NCI-H524 treated with DMSO at 0.1 percent for 48 hours (cell line): ENCODE data around the gene WWC1.
A peak's percentile ranks its signal among the peaks of the same experiment; 100 is the strongest.

ENCODE experiments used
- DNase-seq: peaks from one replicate; lab custom pipeline; 2025; lab: John Stamatoyannopoulos, UW

Gene WWC1

DNA sequence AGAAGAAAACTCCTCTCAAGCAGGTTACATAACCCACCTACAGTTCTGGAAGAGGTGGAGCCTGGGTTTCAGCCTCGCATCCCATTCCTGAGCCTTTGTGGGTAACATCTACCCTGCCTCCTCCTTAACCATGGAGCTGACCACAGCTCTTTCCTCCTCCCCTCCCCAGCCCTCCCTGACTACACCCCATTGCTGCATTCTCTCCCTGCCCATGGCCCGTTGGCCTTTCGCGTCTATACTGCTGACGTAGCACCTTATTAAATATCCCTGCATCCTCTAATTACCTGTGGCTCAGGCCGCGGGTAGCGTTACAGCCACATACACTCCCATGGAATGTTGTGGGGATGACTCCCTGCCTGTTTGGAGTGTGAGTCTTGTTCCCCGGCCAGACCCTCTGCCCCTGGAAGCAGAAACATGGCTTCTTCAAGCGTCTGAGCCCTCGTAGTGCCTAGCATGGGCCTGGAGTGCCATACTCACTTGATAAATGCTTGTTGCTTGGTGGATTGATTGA is 72.8 kb downstream of the WWC1 start:
- no peak for DNase-seq

DNA sequence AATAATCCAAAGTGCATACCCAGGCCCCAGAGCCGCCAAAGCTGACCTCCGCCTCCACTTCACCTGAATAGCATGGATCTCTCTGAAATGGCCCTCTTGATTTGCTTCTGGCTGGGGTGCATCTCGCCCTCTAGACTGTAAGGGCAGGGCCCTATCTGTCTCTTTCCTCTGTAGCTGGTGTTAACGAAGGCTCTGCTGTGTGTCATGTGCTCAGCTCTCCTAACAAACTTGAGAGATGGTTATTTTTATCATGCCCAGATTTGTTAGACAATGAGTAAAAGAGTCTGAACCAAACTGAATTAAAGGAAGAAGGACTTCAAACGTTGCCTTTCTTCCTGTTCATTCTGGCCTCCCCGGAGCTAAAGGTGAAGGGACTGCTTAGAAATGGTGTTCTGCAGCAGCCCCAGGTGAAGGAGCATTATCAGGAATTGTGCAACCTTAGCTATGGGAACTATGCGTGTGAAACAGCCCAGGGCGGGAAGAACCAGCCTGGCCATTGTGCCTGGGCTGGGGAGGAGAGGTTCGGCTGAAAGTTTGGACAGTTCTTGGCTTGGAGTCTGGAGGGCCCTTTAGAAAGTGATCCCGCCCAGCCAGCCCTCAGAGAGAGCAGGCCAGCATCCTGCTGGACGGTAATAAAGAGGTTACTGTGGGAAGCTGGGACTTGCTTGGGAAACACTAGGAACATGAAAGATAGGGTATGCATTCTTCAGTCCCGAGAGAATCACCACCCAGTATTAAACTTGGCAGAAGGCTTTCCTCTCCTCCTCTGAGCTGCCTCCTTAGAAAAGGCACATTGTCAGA is 73.5 kb downstream of the WWC1 start:
- DNase-seq = no peak

- DNase-seq = no peak
Measured at GRCh38 chr5:168365581-168366081, 74.2 kb downstream of the WWC1 start.

GRCh38 chr5:168366116-168366515 is 74.7 kb downstream of the WWC1 start:
- no peak for DNase-seq

DNA sequence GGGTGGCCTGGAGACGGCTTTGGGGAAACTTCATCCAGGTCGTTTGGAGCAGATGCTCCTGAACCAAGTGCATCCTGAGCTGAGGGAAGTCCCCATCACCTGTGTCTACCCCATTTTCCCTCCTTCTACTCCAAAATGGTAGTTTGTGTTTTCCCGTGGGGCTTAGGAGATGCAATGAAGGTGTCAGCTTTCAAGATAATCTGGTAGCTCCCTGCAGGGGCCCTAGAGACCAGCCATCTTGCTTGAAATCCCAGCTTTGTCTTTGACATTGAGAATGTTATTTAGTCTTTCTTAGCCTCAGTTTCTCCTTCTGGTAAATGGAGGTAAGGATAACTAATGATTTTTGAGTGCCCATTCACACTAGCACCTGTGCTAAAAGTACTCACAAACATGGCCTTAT is 77.4 kb downstream of the WWC1 start:
- DNase-seq = peak; percentile 24

DNA sequence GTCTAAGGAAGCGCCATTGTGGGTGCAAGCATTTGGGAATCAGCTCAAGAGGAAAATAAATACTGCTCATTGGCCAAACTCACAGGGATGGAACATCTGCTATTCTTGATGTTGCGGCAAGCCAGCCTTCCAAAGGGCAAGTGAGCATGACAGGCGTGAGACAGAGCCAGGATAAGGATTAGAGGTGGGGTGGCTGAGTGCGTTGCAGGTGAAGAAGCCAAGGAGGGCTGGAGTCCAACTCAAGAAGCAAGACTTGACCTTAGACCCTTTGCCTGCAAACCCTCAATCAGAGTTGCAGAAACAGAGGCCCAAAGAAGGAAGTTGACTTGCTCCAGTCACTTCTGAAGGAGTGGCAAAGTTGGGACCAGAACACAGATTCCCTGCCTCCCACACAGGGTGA is 79.4 kb downstream of the WWC1 start:
- DNase-seq = no peak

DNA sequence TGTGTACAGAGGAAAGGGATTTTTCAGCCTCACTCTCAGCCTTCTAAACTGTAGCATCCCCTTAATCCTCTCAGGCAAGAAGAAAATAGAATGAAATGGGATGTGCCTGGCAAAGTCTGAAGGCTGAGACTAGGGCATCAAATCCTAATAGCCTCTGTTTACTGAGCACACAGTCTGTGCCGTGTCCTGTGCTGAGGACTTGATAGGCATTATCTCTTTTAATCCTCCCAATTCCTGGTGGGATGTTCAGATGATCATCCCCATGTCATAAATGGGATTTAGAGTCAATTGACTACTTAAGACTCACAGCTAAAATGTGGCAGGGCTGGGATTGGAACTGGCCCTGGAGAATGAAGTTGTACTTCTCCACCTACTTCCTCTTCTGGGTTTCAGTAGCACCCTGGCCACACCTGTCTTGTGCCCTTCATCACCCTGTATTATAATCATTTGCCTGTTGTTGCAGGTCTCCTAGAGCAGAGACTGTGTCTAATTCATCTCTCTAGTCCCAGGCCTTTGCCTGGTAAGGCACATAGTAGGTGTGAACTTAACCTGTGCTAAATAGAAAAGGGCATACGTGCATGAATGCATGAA is 81.0 kb downstream of the WWC1 start:
- no peak for DNase-seq

DNA sequence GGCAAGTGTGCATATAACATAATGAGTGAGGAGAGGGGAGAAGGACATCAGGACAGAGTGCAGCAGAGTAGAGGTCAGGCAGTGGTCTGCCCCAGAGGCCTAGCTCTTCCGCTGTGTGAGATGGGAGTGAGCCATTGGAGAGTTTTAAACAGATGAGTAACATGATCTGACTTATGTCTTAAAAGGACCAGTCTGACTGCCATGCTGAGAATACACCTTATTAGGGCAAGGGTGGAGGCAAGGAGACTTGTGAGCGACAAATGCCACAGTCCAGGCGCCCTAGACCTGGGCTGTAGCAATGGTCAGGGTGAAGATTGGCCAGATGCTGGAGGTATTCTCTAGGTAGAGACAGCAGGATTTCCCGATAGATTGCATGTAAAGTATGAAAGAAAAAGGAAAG is 83.1 kb downstream of the WWC1 start:
- no peak for DNase-seq

DNA sequence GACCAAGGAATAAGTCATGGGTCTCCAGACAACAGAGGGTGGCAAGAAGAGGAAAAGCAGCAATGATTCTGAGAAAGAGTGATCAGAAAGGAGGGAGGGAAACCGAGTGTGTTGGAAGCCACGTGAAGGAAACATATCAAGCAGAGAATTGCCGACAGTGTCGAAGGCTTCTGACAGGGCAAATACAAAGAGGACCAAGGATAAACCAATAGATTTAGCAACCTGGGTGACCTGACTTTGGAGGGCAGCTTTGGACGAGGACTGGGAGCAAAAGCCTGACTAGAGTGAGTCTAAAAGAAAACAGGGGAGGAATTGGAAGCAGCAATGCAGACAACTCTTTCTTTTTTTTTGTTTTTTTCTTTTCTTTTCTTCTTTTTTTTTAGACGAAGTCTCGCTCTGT is 83.8 kb downstream of the WWC1 start:
- no peak for DNase-seq

DNA sequence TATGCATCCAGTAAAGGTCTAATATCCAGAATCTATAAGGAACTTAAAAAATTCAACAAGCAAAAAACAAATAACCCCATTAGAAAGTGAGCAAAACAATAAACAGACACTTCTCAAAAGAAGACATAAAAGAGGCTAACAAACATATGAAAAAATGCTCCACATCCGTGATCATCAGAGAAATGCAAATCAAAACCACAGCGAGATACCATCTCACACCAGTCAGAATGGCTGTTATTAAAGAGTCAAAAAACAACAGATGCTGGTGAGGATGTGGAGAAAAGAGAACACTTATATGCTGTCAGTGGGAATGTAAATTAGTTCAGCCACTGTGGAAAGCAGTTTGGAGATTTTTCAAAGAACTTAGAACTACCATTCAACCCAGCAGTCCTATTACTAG is 86.1 kb downstream of the WWC1 start:
- DNase-seq = no peak

- no peak for DNase-seq
Measured at GRCh38 chr5:168378741-168379140, 87.3 kb downstream of the WWC1 start.

DNA sequence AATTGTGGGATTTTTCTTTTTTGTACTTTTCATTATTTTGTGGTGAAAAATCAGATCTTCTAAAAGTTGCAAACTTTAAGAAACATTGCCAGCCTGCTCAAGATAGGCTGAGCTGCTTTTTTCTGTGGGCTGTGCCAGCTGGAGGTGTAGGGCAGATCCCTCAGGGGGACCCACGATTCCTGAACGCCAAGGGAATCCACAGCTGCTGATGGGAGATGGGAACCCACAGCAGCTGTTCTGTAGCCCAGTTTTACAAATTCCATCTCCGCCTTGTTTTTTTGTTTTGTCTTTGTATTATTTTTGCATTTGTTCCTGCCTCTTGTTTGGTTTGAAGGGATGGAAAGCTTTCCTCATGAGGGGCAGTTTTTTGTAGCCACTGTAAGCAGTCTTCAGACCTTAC is 91.0 kb downstream of the WWC1 start:
- DNase-seq = no peak

DNA sequence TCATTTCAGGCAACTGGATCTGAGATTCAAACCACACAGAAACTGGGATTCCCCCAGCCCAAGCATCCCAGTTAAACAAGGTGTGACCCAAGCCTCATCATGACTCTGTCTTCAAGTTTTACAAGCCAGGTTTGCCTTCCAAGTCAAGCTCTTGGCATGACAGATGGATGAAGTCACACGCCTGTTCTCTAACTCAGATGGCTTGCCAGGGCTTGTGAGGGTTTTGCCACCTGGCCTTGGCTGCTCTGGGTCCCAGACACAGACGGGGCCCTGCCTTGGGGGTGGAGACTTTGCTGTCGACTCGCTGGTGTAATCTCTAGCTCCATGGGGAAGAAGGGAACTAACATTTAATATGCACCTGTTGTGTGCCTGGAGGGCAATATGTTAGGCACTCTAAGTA is 99.0 kb downstream of the WWC1 start:
- no peak for DNase-seq

- DNase-seq = no peak
Measured at GRCh38 chr5:168393773-168394172, 102.3 kb downstream of the WWC1 start.

DNA sequence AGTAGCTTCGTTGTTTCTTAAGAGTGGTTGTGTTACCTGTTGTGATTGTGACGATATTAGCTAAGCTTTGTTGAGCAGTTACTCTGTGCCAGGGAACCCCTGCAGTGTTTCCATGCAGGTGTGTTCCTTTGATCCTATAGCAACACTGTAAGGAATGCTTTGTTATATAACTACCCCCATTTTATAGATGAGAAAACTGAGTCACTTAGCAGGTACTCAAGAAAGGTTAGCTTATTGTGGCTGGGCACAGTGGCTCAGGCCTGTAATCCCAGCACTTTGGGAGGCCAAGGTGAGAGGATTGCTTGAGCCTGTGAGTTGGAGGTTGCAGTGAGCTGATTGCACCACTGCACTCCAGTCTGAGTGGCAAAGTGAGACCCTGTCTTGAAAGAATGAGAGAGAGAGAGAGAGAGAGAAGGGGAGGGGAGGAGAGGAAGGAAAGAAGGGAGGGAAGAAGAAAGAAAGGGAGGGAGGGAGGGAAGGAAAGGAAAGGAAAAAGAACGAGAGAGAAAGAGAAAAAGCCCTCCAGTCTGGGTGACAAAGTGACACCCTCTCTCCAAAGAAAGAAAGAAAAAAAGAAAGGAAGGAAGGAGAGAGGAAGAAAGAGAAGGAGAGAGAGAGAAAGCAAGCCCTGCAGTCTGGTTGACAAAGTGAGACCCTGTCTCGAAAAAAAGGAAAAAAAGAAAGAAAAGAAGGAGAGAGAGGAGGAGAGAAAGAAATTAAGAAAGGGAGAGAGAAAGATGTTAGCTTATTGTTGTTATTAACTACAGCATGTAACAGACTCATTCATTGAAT is 109.2 kb downstream of the WWC1 start:
- DNase-seq = no peak

GRCh38 chr5:168401226-168401625 is 109.8 kb downstream of the WWC1 start:
- DNase-seq = no peak

GRCh38 chr5:168401880-168402279 is 110.4 kb downstream of the WWC1 start:
- no peak for DNase-seq

- DNase-seq = no peak
Measured at GRCh38 chr5:168404365-168404764, 112.9 kb downstream of the WWC1 start.

DNA sequence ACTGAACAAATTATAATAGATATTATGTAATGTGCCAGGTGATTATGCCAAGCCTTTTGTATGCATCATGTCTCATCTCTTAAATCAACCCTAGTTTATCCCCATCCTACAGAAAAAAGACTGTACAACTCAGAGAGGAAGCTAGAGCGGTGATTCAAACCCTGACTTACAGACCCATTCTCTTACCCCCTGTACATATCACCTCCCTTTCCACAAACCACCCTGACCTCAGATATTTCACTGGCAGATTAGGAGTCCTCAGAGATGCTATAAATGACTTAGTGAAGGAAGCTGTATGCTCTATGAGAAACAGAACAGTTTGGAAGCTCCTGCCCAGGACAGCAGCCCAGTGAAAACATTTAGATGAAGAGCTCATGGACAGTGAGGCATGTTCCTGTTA is 115.8 kb downstream of the WWC1 start:
- no peak for DNase-seq

GRCh38 chr5:168408561-168409305 is 117.3 kb downstream of the WWC1 start:
- no peak for DNase-seq

DNA sequence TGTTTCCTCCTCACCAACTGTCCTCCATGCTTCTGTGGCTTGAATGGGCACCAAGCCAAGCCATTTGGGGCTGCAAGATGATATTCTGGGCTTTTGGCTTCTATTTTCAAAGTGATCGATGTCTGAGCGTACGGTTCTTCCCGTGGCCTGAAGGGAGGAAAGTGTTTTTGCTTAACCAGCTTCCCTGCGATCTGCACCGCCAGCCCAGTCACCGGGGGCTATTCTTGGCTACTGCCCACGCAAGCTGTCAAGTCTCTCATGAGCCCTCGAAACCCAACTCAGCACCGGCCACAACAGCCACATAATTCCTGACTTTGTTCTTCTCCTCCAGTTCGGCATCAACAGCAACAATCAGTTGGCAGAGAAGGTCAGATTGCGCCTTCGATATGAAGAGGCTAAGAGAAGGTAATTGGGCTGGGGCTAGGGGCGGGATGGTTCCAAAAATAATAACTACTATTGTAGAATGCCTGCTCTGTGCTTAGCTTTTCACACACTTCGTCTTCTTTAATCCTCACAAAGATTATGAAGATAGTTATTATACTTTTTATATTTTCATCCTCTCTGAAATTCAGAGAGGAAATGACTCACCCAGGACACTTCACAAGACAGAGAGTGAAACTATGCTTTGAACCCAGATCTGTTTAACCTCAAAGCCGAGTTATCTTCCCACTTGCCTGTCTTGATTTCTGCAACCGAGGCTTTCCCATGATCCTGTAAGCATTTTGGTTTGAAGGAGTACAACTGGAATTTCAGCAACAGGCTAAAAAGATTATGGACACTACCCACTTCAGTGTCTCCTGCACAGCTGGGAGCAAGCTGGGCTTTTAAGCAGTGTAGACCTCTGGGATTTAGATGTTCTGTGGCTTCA is 118.4 kb downstream of the WWC1 start:
- no peak for DNase-seq
